Measurements from ENCODE around the gene SLC5A5.

- TF ChIP-seq SUZ12 (IDR thresholded peaks at IDR 0.05; ENCODE audit: extremely low read depth, insufficient read depth, insufficient read length): no peak
- no peak for TF ChIP-seq ZNF274 (IDR thresholded peaks at IDR 0.05; ENCODE audit: low read depth, low read length)
- TF ChIP-seq YY1 (IDR thresholded peaks at IDR 0.05; ENCODE audit: insufficient read depth, insufficient read length): no peak
These were observed 10.0 kb upstream of the SLC5A5 start for GRCh38 chr19:17861542-17862402.
